H9 (cell line): Measurements from ENCODE around the gene ZRANB3. TPM values are rescaled to one million over a fixed set of nuclear protein-coding genes. Genes with fewer than 3 reads are reported as not detected.

Experiments
- DNase-seq: peaks from one replicate; pipeline ENCODE4 v3.0.0-alpha.2; 2017
- H2AFZ ChIP-seq: one replicate; pipeline ENCODE4 v1.6.1; 2013; ENCODE audit warnings: mild to moderate bottlenecking, low read length, control low read depth, moderate library complexity
- H2AK5ac ChIP-seq: 2 replicates; pipeline ENCODE4 v1.6.1; 2013; ENCODE audit warnings: low read length, control low read depth, mixed read lengths; ENCODE audit not compliant: insufficient read length
- H2BK120ac ChIP-seq: one replicate; pipeline ENCODE4 v1.6.1; 2013; ENCODE audit warnings: low read depth, mild to moderate bottlenecking, low read length, control low read depth, inconsistent platforms; ENCODE audit not compliant: poor library complexity, severe bottlenecking
- H2BK12ac ChIP-seq: 2 replicates; pipeline ENCODE4 v1.6.1; 2013; ENCODE audit warnings: low read length, control low read depth, mixed read lengths, low read depth; ENCODE audit not compliant: insufficient read length
- H2BK15ac ChIP-seq: 2 replicates; pipeline ENCODE4 v1.6.1; 2013; ENCODE audit warnings: low read depth, low read length, control low read depth
- H2BK20ac ChIP-seq: one replicate; pipeline ENCODE4 v1.6.1; 2013; ENCODE audit warnings: low read depth, mild to moderate bottlenecking, low read length, control low read depth, inconsistent platforms; ENCODE audit not compliant: poor library complexity, severe bottlenecking
- H2BK5ac ChIP-seq: 2 replicates; pipeline ENCODE4 v1.6.1; 2013; ENCODE audit warnings: low read length, control low read depth, mixed read lengths; ENCODE audit not compliant: insufficient read length
- H3K14ac ChIP-seq: 2 replicates; pipeline ENCODE4 v1.6.1; 2013; ENCODE audit warnings: low read length, control low read depth; ENCODE audit not compliant: insufficient read depth
- H3K18ac ChIP-seq: 2 replicates; pipeline ENCODE4 v1.6.1; 2013; ENCODE audit warnings: low read depth, mild to moderate bottlenecking, mixed read lengths, low read length, control low read depth; ENCODE audit not compliant: insufficient read length
- H3K23ac ChIP-seq: 2 replicates; pipeline ENCODE4 v1.6.1; 2013; ENCODE audit warnings: low read length, control low read depth, mixed read lengths, low read depth; ENCODE audit not compliant: insufficient read length
- H3K23me2 ChIP-seq: 2 replicates; pipeline ENCODE4 v1.6.1; 2013; ENCODE audit warnings: low read depth, mild to moderate bottlenecking, mixed read lengths, low read length, control low read depth; ENCODE audit not compliant: insufficient read length, poor library complexity, severe bottlenecking
- H3K27ac ChIP-seq: 2 replicates; pipeline ENCODE4 v1.5.1; 2013; ENCODE audit warnings: low read length, control low read depth, mixed read lengths, low read depth; ENCODE audit not compliant: insufficient read length
- H3K27me3 ChIP-seq: 2 replicates; pipeline ENCODE4 v1.6.1; 2013; ENCODE audit warnings: low read length, control low read depth, inconsistent platforms; ENCODE audit not compliant: insufficient read depth
- H3K4ac ChIP-seq: 2 replicates; pipeline ENCODE4 v1.6.1; 2013; ENCODE audit warnings: low read depth, mild to moderate bottlenecking, control low read depth, inconsistent platforms, low read length, moderate library complexity
- H3K4me1 ChIP-seq: 2 replicates; pipeline ENCODE4 v1.6.1; 2013; ENCODE audit warnings: low read length, control low read depth, inconsistent platforms; ENCODE audit not compliant: insufficient read depth
- H3K4me2 ChIP-seq: 2 replicates; pipeline ENCODE4 v1.6.1; 2013; ENCODE audit warnings: low read length, control low read depth, mixed read lengths; ENCODE audit not compliant: insufficient read length, insufficient read depth
- H3K56ac ChIP-seq: 2 replicates; pipeline ENCODE4 v1.6.1; 2013; ENCODE audit warnings: low read depth, mild to moderate bottlenecking, mixed read lengths, low read length, control low read depth; ENCODE audit not compliant: insufficient read length
- H3K79me1 ChIP-seq: 2 replicates; pipeline ENCODE4 v1.6.1; 2013; ENCODE audit warnings: low read depth, mild to moderate bottlenecking, moderate library complexity, low read length, control low read depth, inconsistent platforms; ENCODE audit not compliant: insufficient read depth, poor library complexity, severe bottlenecking
- H3K79me2 ChIP-seq: 2 replicates; pipeline ENCODE4 v1.6.1; 2013; ENCODE audit warnings: low read length, control low read depth, inconsistent platforms; ENCODE audit not compliant: insufficient read depth
- H3K9ac ChIP-seq: 2 replicates; pipeline ENCODE4 v1.6.1; 2013; ENCODE audit warnings: low read length, control low read depth, mixed read lengths; ENCODE audit not compliant: insufficient read length; ENCODE audit errors: extremely low read depth
- H3K9me3 ChIP-seq: one replicate; pipeline ENCODE4 v1.6.1; 2013; ENCODE audit warnings: low read depth, low read length, inconsistent platforms; ENCODE audit not compliant: control insufficient read depth
- H3T11ph ChIP-seq: one replicate; pipeline ENCODE4 v1.6.1; 2013; ENCODE audit warnings: mild to moderate bottlenecking, low read length, control low read depth, inconsistent platforms
- H4K20me1 ChIP-seq: one replicate; pipeline ENCODE4 v1.6.1; 2013; ENCODE audit not compliant: control insufficient read depth, insufficient read length, insufficient read depth
- H4K5ac ChIP-seq: 2 replicates; pipeline ENCODE4 v1.6.1; 2013; ENCODE audit warnings: low read depth, mild to moderate bottlenecking, mixed read lengths, low read length, control low read depth; ENCODE audit not compliant: insufficient read length
- H4K8ac ChIP-seq: replicated peaks from 2 replicates; pipeline ENCODE4 v1.6.1; 2013; ENCODE audit warnings: low read length, control low read depth, mixed read lengths, low read depth; ENCODE audit not compliant: insufficient read length
- H4K91ac ChIP-seq: 2 replicates; pipeline ENCODE4 v1.6.1; 2013; ENCODE audit warnings: low read depth, mild to moderate bottlenecking, moderate library complexity, mixed read lengths, low read length, control low read depth; ENCODE audit not compliant: insufficient read length
- H3K27ac Mint-ChIP-seq, 3 experiments: 2 replicates in 2 of 3; 3 replicates in 1 of 3; pipeline ENCODE4 v1.8.0; 2020 to 2021; ENCODE audit warnings: mixed read lengths in 3 of 3, mild to moderate bottlenecking in 1 of 3, moderate library complexity in 1 of 3
- H3K27me3 Mint-ChIP-seq: 2 replicates; pipeline ENCODE4 v1.8.0; 2021; ENCODE audit warnings: low read depth, mild to moderate bottlenecking, moderate library complexity, mixed read lengths
- H3K36me3 Mint-ChIP-seq, 3 experiments: 2 replicates in 2 of 3; 3 replicates in 1 of 3; pipeline ENCODE4 v1.8.0; 2020 to 2021; ENCODE audit warnings: low read depth in 3 of 3, mixed read lengths in 3 of 3; ENCODE audit not compliant: insufficient read depth in 1 of 3
- H3K4me1 Mint-ChIP-seq, 2 experiments: 2 replicates each; pipeline ENCODE4 v1.8.0; 2020; ENCODE audit warnings: mixed read lengths in 2 of 2
- H3K4me3 Mint-ChIP-seq, 2 experiments: 2 replicates in 1 of 2; 3 replicates in 1 of 2; pipeline ENCODE4 v1.8.0; 2020 to 2021; ENCODE audit warnings: mild to moderate bottlenecking in 2 of 2, mixed read lengths in 2 of 2, moderate library complexity in 1 of 2
- H3K9me3 Mint-ChIP-seq, 2 experiments: 2 replicates in 1 of 2; 3 replicates in 1 of 2; pipeline ENCODE4 v1.8.0; 2020; ENCODE audit warnings: mild to moderate bottlenecking in 2 of 2, mixed read lengths in 2 of 2, moderate library complexity in 1 of 2
- WGBS: extraction: QIAGEN DNeasy Blood & Tissue Kit; methylation state at CpG from one replicate; pipeline ENCODE4 v1.1.7; 2013; ENCODE audit warnings: missing lambda C conversion rate, low lambda C conversion rate, mixed read lengths; ENCODE audit not compliant: insufficient read length; ENCODE audit errors: extremely low coverage; 5-methylcytosine and 5-hydroxymethylcytosine counted together
- total RNA-seq: library from RNA; stranded (reverse); gene quantifications from 2 replicates; pipeline ENCODE4 v1.2.1, GENCODE V29; 2021
- TF ChIP-seq, protein P1 (sequence below): fragments of 200-600 bp; sonication (generic); conservative IDR thresholded peaks from 3 replicates; pipeline ENCODE4 v1.8.0; 2021; ENCODE audit warnings: antibody characterized with exemption, mild to moderate bottlenecking

Gene ZRANB3
- total RNA-seq, 1 experiment from 2014 or later = 16.7 TPM

GRCh38 chr2:135219226-135219625 is 311.8 kb downstream of the ZRANB3 start:
- Histone ChIP-seq H3K18ac (no peak overlapping the region), H2BK12ac (no peak overlapping the region), H4K8ac (no peak overlapping the region), H3K14ac (no peak overlapping the region), H2BK20ac (no peak overlapping the region), H3K4ac (no peak overlapping the region), H2BK5ac (no peak overlapping the region), H3K4me2 (no peak overlapping the region), H3K27me3 (no peaks in the 10 kb centered on the region), H3K9me3 (no peaks in the 10 kb centered on the region), H3T11ph (no peak overlapping the region), H3K4me1 (no peaks in the 10 kb centered on the region), H3K27ac (no peak overlapping the region), H4K20me1 (no peaks in the 10 kb centered on the region), H3K79me1 (no peaks in the 10 kb centered on the region), H2AFZ (no peak overlapping the region), H3K23ac (no peak overlapping the region), H3K79me2 (no peaks in the 10 kb centered on the region), H2BK120ac (no peak overlapping the region), H3K56ac (no peak overlapping the region), H3K23me2 (no peaks in the 10 kb centered on the region), H4K5ac (no peak overlapping the region), H2BK15ac (no peak overlapping the region), H3K9ac (no peak overlapping the region), H4K91ac (no peak overlapping the region), H2AK5ac (no peak overlapping the region)
- no peaks in the 10 kb centered on the region for H3K9me3 Mint-ChIP-seq
- H3K4me3 Mint-ChIP-seq = no peak overlapping the region
- WGBS = no CpG with 5 or more reads among the region's 1 CpG
- H3K27me3 Mint-ChIP-seq = no peaks in the 10 kb centered on the region
- no peaks in the 10 kb centered on the region for H3K4me1 Mint-ChIP-seq
- H3K36me3 Mint-ChIP-seq = peaks cover 0 to 6% (median 3%) of the 10 kb centered on the region in 3 experiments; a peak in 4 of 7 replicates
- H3K27ac Mint-ChIP-seq = no peak overlapping the region
- TF ChIP-seq, protein P1, sequence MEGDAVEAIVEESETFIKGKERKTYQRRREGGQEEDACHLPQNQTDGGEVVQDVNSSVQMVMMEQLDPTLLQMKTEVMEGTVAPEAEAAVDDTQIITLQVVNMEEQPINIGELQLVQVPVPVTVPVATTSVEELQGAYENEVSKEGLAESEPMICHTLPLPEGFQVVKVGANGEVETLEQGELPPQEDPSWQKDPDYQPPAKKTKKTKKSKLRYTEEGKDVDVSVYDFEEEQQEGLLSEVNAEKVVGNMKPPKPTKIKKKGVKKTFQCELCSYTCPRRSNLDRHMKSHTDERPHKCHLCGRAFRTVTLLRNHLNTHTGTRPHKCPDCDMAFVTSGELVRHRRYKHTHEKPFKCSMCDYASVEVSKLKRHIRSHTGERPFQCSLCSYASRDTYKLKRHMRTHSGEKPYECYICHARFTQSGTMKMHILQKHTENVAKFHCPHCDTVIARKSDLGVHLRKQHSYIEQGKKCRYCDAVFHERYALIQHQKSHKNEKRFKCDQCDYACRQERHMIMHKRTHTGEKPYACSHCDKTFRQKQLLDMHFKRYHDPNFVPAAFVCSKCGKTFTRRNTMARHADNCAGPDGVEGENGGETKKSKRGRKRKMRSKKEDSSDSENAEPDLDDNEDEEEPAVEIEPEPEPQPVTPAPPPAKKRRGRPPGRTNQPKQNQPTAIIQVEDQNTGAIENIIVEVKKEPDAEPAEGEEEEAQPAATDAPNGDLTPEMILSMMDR = no peak
- no peak for DNase-seq
